HG03460 (cell line): Measurements from ENCODE around the gene DRGX.
A peak's percentile ranks its signal among the peaks of the same experiment; 100 is the strongest.

Experiments used
- ATAC-seq: cut with Tn5 transposase; IDR thresholded peaks from one replicate; pipeline ENCODE4 v1.9.1; 2021; ENCODE audit not compliant: unreplicated experiment

DRGX gene

DNA sequence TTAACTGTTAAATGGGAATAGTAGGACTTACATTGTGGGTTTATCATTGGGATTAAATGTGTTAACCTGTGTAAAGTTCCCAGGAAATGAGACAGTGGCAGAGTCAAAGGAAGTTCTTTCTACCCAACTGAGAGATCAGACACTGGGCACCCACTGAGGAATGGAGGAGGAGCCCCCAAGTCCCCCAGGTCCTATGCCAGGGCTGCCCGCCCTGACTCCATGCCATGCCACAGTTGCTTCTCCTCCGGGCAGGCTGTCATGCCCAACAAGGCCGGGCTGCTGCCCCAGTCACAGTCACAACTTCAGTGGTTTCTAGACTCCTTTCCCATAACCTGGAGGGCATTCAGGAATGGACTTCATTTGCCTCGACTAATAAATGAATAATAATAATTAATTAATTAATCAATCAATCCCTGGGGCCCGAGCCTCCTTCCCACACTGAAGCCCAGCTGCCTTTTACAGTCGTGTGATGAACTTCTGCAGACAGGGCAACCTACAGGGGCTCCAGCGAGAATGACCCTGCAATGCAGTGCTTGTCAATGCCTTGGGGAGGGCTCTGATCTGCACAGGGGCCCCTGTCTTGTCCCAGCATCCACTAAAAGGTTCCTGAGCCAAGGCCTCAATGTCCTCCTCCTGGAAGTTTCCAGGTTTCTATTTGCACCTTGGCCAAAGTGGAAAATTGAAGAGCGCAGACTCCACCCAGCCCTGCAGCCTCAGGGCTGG is 32.4 kb downstream of the DRGX start:
- ATAC-seq, result no peak

GRCh38 chr10:49362596-49363260 is 33.2 kb downstream of the DRGX start:
- ATAC-seq, result peak; percentile 64

GRCh38 chr10:49361735-49362568 is 33.9 kb downstream of the DRGX start:
- ATAC-seq, result no peak

- no peak for ATAC-seq
Measured at GRCh38 chr10:49361178-49361554, 34.7 kb downstream of the DRGX start.

GRCh38 chr10:49360271-49361177 is 35.4 kb downstream of the DRGX start:
- ATAC-seq, result no peak

- no peak for ATAC-seq
Measured at GRCh38 chr10:49359349-49360270, 36.3 kb downstream of the DRGX start.

DNA sequence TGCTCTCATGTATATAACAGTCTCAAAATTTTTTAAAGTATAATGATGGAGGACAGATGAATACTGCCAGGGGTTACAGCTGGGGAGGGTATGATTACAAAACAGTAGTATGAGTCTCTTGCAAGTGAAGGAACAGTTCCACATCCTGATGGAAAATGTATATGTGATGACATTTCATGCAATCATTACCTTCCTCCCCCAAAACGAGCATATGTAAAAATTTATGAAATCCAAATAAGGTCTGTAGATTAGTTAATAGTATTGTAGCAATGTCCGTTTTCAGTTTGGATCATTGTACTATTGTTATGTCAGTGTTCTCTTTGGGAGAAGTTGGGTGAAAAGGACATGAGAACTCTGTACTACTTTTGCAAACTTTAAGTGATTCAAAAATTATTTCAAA is 38.0 kb downstream of the DRGX start:
- no peak for ATAC-seq

GRCh38 chr10:49356944-49357343 is 38.9 kb downstream of the DRGX start:
- no peak for ATAC-seq

GRCh38 chr10:49356181-49356580 is 39.7 kb downstream of the DRGX start:
- ATAC-seq, result no peak

DNA sequence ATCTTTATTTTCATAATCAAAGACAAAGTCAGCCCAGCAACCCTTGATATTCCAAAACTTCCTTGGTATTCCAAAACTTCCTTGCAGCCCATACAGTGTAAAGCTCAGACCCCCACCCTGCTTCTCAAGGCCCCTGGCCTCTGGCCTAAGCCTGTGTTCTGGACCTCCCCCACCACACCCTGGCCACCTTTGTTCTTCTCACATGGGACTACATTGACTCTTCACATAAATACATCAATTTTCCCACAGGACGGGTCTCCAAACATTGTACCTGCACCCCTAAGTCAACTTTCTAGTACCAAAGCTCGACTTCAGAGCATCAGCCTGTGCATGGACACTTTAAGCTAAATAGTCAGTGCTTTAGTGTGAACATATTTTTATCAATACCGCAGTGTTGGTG is 40.7 kb downstream of the DRGX start:
- ATAC-seq, result no peak

- ATAC-seq, result no peak
Measured at GRCh38 chr10:49354593-49354992, 41.3 kb downstream of the DRGX start.

GRCh38 chr10:49353895-49354566 is 41.9 kb downstream of the DRGX start:
- no peak for ATAC-seq

DNA sequence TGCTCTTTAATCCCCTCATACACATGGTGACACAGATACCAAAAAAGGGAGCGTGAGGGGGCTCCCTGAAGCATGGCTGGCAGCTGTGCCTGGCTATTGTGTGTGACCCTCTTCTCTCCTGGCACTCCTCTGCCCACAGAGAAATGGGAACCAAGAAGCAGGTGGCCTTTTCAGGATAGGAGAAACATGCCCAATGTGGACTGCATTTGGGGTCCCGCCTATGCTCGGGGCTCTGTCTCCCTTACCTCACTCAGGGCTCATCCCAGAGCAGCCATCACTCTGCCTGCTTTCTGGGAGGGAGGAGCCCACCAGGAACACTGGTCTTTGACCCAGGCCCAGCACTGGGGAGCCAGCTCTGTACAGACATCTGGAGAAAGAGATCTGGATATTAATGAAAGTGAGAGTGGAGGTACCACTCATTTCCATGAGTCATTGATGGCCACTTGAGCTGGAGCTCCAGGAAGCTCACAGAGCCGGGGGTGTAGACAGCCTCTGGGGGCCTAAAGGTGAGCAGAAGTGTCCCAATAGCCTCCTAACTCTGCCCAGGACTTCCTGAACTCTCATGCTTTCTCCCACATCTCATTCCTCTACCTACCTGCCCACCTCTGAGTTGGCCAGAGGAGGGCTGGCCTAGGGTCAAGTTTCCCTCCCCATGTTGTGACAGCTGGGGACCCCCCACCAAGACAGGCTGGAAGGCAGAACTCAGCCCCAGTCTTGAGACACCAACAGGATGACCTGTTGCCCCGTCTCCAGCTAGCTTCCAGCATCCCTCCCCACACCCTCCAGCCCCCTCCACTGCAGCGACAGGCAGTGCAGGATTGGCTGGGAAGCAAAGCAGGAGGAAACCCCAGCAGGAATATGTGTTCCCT is 42.6 kb downstream of the DRGX start:
- no peak for ATAC-seq

- no peak for ATAC-seq
Measured at GRCh38 chr10:49352323-49352722, 43.6 kb downstream of the DRGX start.

DNA sequence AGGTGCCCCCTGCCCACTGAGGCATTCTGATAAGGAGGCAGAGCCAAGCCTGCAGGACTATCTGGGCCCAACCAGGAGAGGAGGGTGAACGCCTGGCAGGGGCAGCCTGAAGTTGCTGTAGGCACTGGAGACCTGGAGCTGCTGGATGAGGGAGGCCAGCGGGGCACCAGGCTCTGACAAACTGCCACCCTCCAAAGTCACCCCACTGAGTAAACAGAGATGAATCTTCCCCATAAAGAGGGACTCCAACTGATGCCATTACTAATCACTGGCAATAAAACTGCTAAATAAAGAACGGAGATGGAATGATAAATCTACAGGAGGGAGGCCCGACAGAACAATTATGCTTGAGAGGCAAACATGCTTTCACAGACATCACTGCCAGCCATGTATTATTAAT is 44.2 kb downstream of the DRGX start:
- no peak for ATAC-seq

DNA sequence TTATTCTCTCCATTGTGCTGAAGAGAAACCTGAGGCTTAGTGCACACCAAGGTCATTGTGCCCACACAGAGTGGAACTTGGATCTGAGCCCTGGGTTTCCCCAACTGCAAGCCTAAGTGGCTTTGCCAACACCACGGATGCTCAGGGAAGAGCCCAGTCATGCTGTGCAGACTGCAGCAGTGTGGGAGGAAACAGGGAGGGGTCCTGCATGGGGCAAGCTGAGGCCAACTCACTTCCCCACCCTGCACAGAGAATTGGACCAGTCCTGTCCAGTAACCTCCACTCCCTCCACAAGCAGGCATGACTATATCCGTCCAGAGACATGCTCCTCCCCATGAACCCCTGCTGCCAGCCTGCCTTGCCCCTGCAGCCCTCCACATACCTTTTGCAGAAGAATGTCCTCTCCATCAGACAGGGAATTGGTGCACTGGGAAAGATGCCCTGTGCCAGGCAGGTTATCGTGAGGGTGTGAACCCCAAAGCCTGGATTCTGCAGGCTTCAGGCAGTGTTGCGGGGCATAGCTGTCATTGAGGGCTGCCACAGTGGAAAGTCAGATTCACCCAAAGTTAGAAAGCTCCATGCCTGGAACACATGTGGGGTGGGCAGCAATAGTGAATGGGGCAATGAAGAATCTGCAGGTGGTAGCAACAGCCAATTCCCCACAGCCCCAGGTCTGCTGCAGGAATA is 44.9 kb downstream of the DRGX start:
- no peak for ATAC-seq

DNA sequence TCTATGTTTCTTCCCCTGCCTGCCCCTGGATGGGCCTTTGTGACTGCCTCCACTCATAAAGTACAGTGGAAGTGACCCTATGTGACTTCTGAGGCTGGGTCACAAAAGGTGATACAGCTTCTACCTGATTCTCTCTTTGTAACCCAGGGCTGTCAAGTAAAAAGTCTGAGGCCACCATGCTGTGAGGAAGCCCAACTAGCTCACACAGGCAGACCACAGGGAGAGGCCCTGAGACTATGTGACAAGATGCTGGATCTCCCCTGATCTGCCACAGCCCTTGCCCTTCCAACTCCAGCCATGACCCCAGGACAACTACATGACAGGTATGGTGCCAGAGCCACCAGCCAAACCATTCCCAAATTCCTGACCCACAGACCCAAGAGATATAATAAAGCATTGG is 45.8 kb downstream of the DRGX start:
- no peak for ATAC-seq

DNA sequence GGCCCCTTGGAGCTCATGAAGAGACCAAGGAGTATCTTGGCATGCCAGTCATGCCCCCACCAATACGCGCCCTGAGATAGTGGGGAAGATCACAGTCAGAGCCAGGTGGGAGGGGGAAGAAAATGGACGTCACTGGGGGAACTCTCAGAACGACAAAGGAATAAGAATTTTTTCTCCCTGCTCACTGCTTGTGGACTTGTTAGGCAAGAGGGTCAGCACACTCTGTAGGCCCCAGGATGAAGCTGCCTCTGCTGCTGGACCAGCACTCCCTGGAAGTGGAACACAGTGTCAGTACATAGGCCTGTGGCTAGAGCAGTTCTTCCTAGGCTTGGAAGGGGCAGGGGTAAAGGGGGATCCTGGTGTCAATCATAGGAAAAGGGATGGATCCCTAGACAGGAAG is 46.5 kb downstream of the DRGX start:
- no peak for ATAC-seq
